ENCODE data around the gene SLC25A42.
A peak's percentile ranks its signal among the peaks of the same experiment; 100 is the strongest.

SLC25A42 gene

DNA sequence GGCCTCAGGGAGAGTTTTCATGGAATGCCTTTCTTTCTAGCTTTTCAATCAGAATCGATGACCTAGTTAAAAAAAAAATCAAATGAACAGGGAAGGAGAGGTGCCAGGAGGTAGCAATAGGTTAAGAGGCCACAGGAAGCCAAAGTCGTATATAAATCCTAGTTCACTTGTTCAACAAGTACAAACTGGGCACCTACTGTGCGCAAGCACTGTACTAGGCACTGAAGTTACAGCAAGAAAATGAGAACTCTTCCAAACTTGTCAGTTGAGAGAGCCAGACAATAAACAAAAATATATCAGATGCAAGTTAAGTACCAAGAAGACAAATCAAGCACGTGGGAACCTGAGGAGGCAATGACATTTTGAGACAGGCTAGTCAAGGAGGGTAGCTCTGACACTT, 36.6 kb upstream of the SLC25A42 start:
- POLR2A ChIA-PET (ENCODE audit: low non-redundant PET): no interaction called here
- TF ChIP-seq, protein P1, sequence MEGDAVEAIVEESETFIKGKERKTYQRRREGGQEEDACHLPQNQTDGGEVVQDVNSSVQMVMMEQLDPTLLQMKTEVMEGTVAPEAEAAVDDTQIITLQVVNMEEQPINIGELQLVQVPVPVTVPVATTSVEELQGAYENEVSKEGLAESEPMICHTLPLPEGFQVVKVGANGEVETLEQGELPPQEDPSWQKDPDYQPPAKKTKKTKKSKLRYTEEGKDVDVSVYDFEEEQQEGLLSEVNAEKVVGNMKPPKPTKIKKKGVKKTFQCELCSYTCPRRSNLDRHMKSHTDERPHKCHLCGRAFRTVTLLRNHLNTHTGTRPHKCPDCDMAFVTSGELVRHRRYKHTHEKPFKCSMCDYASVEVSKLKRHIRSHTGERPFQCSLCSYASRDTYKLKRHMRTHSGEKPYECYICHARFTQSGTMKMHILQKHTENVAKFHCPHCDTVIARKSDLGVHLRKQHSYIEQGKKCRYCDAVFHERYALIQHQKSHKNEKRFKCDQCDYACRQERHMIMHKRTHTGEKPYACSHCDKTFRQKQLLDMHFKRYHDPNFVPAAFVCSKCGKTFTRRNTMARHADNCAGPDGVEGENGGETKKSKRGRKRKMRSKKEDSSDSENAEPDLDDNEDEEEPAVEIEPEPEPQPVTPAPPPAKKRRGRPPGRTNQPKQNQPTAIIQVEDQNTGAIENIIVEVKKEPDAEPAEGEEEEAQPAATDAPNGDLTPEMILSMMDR (conservative IDR thresholded peaks at IDR 0.05; ENCODE audit: low read depth): no peak
- CTCF ChIA-PET: no interaction called here
- DNase-seq (ENCODE audit: low spot score): no peak
- H3K27ac ChIP-seq: no peak overlapping the region

DNA sequence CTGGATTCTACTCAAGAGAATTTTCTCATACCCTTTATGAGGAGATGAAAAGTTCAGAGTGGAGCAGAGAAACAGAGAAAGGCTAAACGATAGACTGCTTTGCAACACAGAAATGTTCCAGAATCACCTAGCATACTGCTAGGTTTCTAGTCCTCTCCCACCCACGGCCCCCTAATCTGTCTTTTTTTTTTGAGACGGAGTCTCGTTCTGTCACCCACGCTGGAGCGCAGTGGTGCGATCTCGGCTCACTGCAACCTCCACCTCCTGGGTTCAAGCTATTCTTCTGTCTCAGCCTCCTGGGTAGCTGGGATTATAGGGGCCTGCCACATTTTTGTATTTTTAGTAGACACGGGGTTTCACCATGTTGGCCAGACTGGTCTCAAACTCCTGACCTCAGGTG, 35.3 kb upstream of the SLC25A42 start:
- POLR2A ChIA-PET (ENCODE audit: low non-redundant PET): no interaction called here
- no peak for DNase-seq (ENCODE audit: low spot score)
- TF ChIP-seq, protein P1 (conservative IDR thresholded peaks at IDR 0.05; ENCODE audit: low read depth): no peak
- CTCF ChIA-PET: no interaction called here
- H3K27ac ChIP-seq: no peak overlapping the region

DNA sequence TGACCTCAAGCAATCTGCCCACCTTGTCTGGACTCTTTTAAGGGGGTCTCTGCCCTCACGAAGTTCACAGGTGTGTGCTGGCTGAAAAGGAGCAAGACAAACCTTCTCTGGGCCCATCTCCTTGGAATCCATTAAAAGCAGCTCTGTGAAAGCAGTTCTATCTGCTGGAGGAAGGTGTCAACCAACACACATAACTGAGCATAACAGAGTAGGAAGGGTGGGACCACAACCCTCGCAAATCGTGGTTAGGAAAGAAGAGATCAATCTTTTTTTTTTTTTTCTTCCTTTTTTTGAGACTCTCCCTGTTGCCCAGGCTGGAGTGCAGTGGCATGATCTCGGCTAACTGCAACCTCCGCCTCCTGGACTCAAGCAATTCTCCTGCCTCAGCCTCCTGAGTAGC, 31.9 kb upstream of the SLC25A42 start:
- TF ChIP-seq, protein P1 (conservative IDR thresholded peaks at IDR 0.05; ENCODE audit: low read depth): no peak
- CTCF ChIA-PET: no interaction called here
- POLR2A ChIA-PET (ENCODE audit: low non-redundant PET): no interaction called here
- DNase-seq (ENCODE audit: low spot score): no peak
- peak overlapping the region; percentile 92 for H3K27ac ChIP-seq

DNA sequence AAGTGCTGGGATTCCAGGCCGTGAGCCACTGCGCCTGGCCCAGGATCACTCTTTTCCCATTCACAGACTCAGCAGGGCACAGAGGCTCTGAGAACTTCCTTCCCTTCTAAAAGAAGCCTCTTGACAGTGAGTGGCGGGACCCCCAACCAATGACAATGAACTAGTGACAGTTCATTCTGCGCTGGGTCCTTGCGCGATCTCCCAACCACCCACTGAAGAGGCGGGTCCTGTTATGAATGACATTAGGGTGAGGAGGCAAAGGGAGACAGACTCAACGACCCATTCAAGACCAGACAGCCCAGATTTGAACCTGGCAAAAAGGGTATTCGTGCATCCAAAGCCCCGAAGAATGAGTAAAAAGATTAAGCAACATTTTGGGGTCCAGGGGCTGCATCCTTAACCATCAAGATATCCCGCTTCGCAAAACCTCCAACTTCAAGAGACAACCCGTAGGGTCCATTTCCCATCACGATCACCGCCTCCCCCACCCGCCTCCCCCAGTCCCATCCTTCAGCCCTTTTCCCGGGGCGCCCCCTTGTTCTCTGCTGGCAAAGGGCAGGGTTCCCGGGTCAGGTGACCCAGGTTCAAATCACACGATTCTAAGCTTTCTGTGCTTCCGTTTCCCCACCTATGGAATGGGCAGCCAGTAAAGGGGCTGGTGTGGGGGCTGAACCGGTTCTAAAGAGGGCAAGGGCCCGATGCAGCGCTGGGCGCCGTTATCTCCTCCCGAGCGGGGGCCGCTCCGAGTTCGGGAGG, 31.2 kb upstream of the SLC25A42 start:
- ChIA-PET CTCF (no interaction called here), POLR2A (ENCODE audit: low non-redundant PET) (interaction anchor here (0.6 kb wide), 1 partner anchor 62 kb away, joined by 4 read pairs; no protein-coding TSS in a partner anchor)
- peak; percentile 80 for DNase-seq (ENCODE audit: low spot score)
- TF ChIP-seq, protein P1 (conservative IDR thresholded peaks at IDR 0.05; ENCODE audit: low read depth): no peak; the same call in 1 of the 2 replicates
- peak overlapping the region; percentile 92 for H3K27ac ChIP-seq

DNA sequence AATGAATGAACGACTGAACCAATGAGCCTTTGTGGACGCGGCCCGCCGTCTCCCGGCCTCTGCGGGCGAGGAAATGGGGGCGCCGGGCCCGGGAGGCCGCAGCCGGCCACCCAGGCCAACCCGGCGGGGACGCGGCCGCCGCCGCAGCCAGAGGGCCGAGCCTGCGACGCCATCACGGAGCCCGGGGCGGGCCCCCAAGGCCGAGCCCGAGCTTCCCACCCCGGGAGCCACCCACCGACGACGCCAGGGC, 30.7 kb upstream of the SLC25A42 start:
- peak overlapping the region; percentile 92 for H3K27ac ChIP-seq
- CTCF ChIA-PET: no interaction called here
- POLR2A ChIA-PET (ENCODE audit: low non-redundant PET): interaction anchor here (0.6 kb wide), 1 partner anchor 62 kb away, joined by 4 read pairs; no protein-coding TSS in a partner anchor
- DNase-seq (ENCODE audit: low spot score): no peak
- TF ChIP-seq, protein P1 (conservative IDR thresholded peaks at IDR 0.05; ENCODE audit: low read depth): no peak

DNA sequence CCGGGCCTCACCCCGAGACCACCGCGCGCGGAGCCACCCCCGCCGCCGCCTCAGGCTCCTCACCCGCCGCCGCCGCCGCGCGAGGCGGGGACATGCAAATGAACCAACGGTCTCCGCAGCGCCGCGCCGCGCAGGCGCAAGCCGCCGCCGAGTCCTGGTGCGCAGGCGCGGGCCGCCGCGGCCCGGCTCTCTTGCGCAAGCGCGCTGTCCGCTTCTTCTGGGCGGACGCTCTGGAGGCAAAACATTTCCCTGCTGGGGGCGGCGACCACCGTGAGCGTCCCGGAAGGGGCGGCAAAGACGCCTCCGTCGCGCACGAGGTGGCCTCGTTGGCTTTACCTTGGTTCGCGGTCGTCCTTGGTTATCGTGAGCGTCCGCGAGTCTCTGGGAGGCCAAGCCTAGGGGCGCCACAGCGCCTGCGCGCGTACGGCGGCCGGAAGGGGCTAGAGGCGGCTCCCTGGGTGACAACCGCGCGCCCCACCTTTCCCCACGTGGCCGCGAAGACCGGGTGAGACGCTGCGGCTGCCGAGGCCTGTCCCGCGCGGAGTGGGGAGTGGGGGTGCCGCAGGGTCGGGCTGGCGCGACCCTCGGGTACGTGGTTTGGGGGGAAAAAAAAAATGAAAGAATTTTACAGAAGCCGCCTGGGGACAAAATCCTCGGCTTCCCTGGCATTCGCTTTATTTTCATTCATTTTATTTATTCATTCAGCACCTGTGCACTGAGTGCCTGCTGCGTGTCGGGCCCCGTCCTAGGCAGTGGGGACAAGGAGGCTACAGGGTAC, 30.2 kb upstream of the SLC25A42 start, which contains the start of the genes ARMC6 and SUGP2:
Gene ARMC6, plus strand, starts transcription at position 178 of the 778 bp plus-strand sequence. CDS start 607 bp downstream, outside the sequence.
Gene SUGP2, minus strand, starts transcription at position 92 of the 778 bp plus-strand sequence. CDS start 2,446 bp downstream, outside the sequence.
- CTCF ChIA-PET: no interaction called here
- TF ChIP-seq, protein P1 (conservative IDR thresholded peaks at IDR 0.05; ENCODE audit: low read depth): no peak
- H3K27ac ChIP-seq: peak within 1 kb of the TSS; percentile 92
- peak; percentile 97 for DNase-seq (ENCODE audit: low spot score)
- POLR2A ChIA-PET (ENCODE audit: low non-redundant PET): interaction anchor here (0.6 kb wide), 1 partner anchor 61 kb away, joined by 4 read pairs; no protein-coding TSS in a partner anchor
